ENCODE data around the gene HTR3B. TPM values are rescaled to one million over a fixed set of nuclear protein-coding genes. Genes with fewer than 3 reads are reported as not detected.
"Not testable (repeated sequence)": the region's sequence is repeated elsewhere in the genome, so short reads cannot be mapped to it uniquely, and the experiment has no call there.

HTR3B gene
- total and polyA plus RNA-seq, 7 donors: 0.07 TPM; not detected in 6

- Histone ChIP-seq H3K4me1 (no peaks in the 10 kb centered on the region), H3K4me3 (no peak overlapping the region), H3K9me3 (no peaks in the 10 kb centered on the region), H3K36me3 (no peaks in the 10 kb centered on the region), H3K27ac (no peak overlapping the region), H3K27me3 (peaks cover 0 to 5% (median 0%) of the 10 kb centered on the region in 3 donors)
- no peak for DNase-seq
- intact Hi-C loops (cut with DNase I): no loop called here
- TF ChIP-seq EP300 (IDR thresholded peaks at IDR 0.05) (no peak), POLR2AphosphoS5 (IDR thresholded peaks at IDR 0.05) (no peak), CTCF (IDR thresholded peaks at IDR 0.05) (no peak), POLR2A (IDR thresholded peaks at IDR 0.05) (no peak)
- WGBS, 2 donors: 88 to 90% methylated on average over 2 of the region's 2 CpGs
These were observed 19.0 kb downstream of the HTR3B start for GRCh38 chr11:113923572-113923971.

- intact Hi-C loops (cut with DNase I): no loop called here
These were observed 21.9 kb downstream of the HTR3B start for GRCh38 chr11:113926273-113927197.

GRCh38 chr11:113928311-113928710 is 23.7 kb downstream of the HTR3B start:
- H3K4me3 ChIP-seq: no peak overlapping the region
- no peaks in the 10 kb centered on the region for H3K27me3 ChIP-seq
- WGBS, 2 donors: 87 to 90% methylated on average over 5 of the region's 5 CpGs
- no peaks in the 10 kb centered on the region for H3K9me3 ChIP-seq
- no peak for TF ChIP-seq POLR2AphosphoS5 (IDR thresholded peaks at IDR 0.05)
- TF ChIP-seq CTCF (IDR thresholded peaks at IDR 0.05): no peak
- TF ChIP-seq POLR2A (IDR thresholded peaks at IDR 0.05): no peak
- TF ChIP-seq EP300 (IDR thresholded peaks at IDR 0.05): no peak
- no peak for DNase-seq
- intact Hi-C loops (cut with DNase I): no loop called here
- H3K36me3 ChIP-seq: no peaks in the 10 kb centered on the region
- H3K27ac ChIP-seq: no peak overlapping the region
- no peaks in the 10 kb centered on the region for H3K4me1 ChIP-seq

More at GRCh38 chr11:113926273-113927197, 21.9 kb downstream of the HTR3B start:
- no peak overlapping the region for H3K4me3 ChIP-seq
- peaks cover 0 to 5% (median 0%) of the 10 kb centered on the region in 3 donors for H3K27me3 ChIP-seq
- no peaks in the 10 kb centered on the region for H3K4me1 ChIP-seq
- TF ChIP-seq CTCF (IDR thresholded peaks at IDR 0.05): no peak
- no peak for TF ChIP-seq POLR2AphosphoS5 (IDR thresholded peaks at IDR 0.05)
- no peak for TF ChIP-seq POLR2A (IDR thresholded peaks at IDR 0.05)
- no peak for TF ChIP-seq EP300 (IDR thresholded peaks at IDR 0.05)
- H3K27ac ChIP-seq: no peak overlapping the region
- no peaks in the 10 kb centered on the region for H3K9me3 ChIP-seq
- WGBS, 2 donors: 41 to 78% methylated on average over 12 of the region's 12 CpGs
- DNase-seq: no peak
- no peaks in the 10 kb centered on the region for H3K36me3 ChIP-seq

GRCh38 chr11:113932788-113933187 is 28.2 kb downstream of the HTR3B start:
- no peaks in the 10 kb centered on the region for H3K27me3 ChIP-seq
- H3K27ac ChIP-seq: no peak overlapping the region
- 76 to 81% methylated on average over 7 of the region's 7 CpGs for WGBS, 2 donors
- H3K4me3 ChIP-seq: no peak overlapping the region
- DNase-seq: no peak
- no peaks in the 10 kb centered on the region for H3K9me3 ChIP-seq
- intact Hi-C loops (cut with DNase I): no loop called here
- TF ChIP-seq CTCF (IDR thresholded peaks at IDR 0.05) (no peak), EP300 (IDR thresholded peaks at IDR 0.05) (no peak)
- H3K4me1 ChIP-seq: no peaks in the 10 kb centered on the region
- no peaks in the 10 kb centered on the region for H3K36me3 ChIP-seq

- H3K27ac ChIP-seq; intact Hi-C loops (cut with DNase I); DNase-seq; H3K9me3 ChIP-seq; H3K4me1 ChIP-seq; H3K4me3 ChIP-seq; H3K36me3 ChIP-seq; H3K27me3 ChIP-seq: not testable (repeated sequence)
- 95 to 97% methylated on average over 3 of the region's 3 CpGs for WGBS, 2 donors
These were observed 29.6 kb downstream of the HTR3B start for GRCh38 chr11:113934193-113934592.
